Measurements from ENCODE around the gene DUSP19. TPM values are rescaled to one million over a fixed set of nuclear protein-coding genes. Genes with fewer than 3 reads are reported as not detected.

DUSP19 gene
- polyA plus RNA-seq, 1 donor (not counting 4 experiments of a cell fraction or from before 2014, with no cell fraction given), result 1.1 TPM

GRCh38 chr2:183063083-183063482, 15.5 kb upstream of the DUSP19 start:
- no peaks in the 10 kb centered on the region for H3K9me3 ChIP-seq (ENCODE audit: control insufficient read depth, low read depth, low read length)
- no peaks in the 10 kb centered on the region for H3K79me2 ChIP-seq (ENCODE audit: control insufficient read depth, insufficient read depth, low read length)
- no peaks in the 10 kb centered on the region for H3K9me1 ChIP-seq (ENCODE audit: control insufficient read depth, extremely low read depth, insufficient read depth, low read length)
- peaks cover 12% of the 10 kb centered on the region for H3K4me1 ChIP-seq (ENCODE audit: control insufficient read depth, extremely low read depth, insufficient read depth, low read length)
- TF ChIP-seq EZH2 (IDR thresholded peaks at IDR 0.05; ENCODE audit: low read length) (no peak), CTCF (optimal IDR thresholded peaks at IDR 0.05 in 1 of 3, IDR thresholded peaks at IDR 0.05 in 1 of 3, conservative IDR thresholded peaks at IDR 0.05 in 1 of 3; ENCODE audit: extremely low read depth in 1 of 3, insufficient read depth in 2 of 3, low read length in 3 of 3) (no peak)
- DNase-seq (ENCODE audit: low read depth, low spot score) (no peak), FAIRE-seq (no peak)
- H4K20me1 ChIP-seq (ENCODE audit: control insufficient read depth, extremely low read depth, insufficient read depth, low read length), result no peaks in the 10 kb centered on the region
- no peak overlapping the region for H3K4me3 ChIP-seq (ENCODE audit: control insufficient read depth in 2 of 3, extremely low read depth in 1 of 3, insufficient read depth in 2 of 3, low read depth in 1 of 3, low read length in 3 of 3)
- H3K27ac ChIP-seq (ENCODE audit: control insufficient read depth, insufficient read depth, low read length), result no peak overlapping the region
- no peak overlapping the region for H3K4me2 ChIP-seq (ENCODE audit: control insufficient read depth, extremely low read depth, insufficient read depth, low read depth, low read length)
- H3K27me3 ChIP-seq (ENCODE audit: control insufficient read depth, extremely low read depth, insufficient read depth, low read length), result no peaks in the 10 kb centered on the region
- dilution Hi-C loops (cut with MboI; ENCODE audit: extremely low pct_ligation_motif_present, low sequenced_read_pairs), result no loop called here
- no peak overlapping the region for H3K9ac ChIP-seq (ENCODE audit: control insufficient read depth, extremely low read depth, insufficient read depth, low read length)
- H3K36me3 ChIP-seq (ENCODE audit: control insufficient read depth in 2 of 2, extremely low read depth in 1 of 2, insufficient read depth in 2 of 2, low read length in 2 of 2), result no peaks in the 10 kb centered on the region
- no peak overlapping the region for H2AFZ ChIP-seq (ENCODE audit: control insufficient read depth, low read length)

GRCh38 chr2:183068561-183068960, 10.0 kb upstream of the DUSP19 start:
- Histone ChIP-seq H3K27ac (ENCODE audit: control insufficient read depth, insufficient read depth, low read length) (no peak overlapping the region), H3K9ac (ENCODE audit: control insufficient read depth, extremely low read depth, insufficient read depth, low read length) (no peak overlapping the region), H3K4me1 (ENCODE audit: control insufficient read depth, extremely low read depth, insufficient read depth, low read length) (no peaks in the 10 kb centered on the region), H3K79me2 (ENCODE audit: control insufficient read depth, insufficient read depth, low read length) (no peaks in the 10 kb centered on the region), H2AFZ (ENCODE audit: control insufficient read depth, low read length) (no peak overlapping the region), H3K4me3 (ENCODE audit: control insufficient read depth in 2 of 3, extremely low read depth in 1 of 3, insufficient read depth in 2 of 3, low read depth in 1 of 3, low read length in 3 of 3) (no peak overlapping the region), H4K20me1 (ENCODE audit: control insufficient read depth, extremely low read depth, insufficient read depth, low read length) (no peaks in the 10 kb centered on the region), H3K9me3 (ENCODE audit: control insufficient read depth, low read depth, low read length) (no peaks in the 10 kb centered on the region), H3K4me2 (ENCODE audit: control insufficient read depth, extremely low read depth, insufficient read depth, low read depth, low read length) (no peak overlapping the region), H3K27me3 (ENCODE audit: control insufficient read depth, extremely low read depth, insufficient read depth, low read length) (peaks cover 3% of the 10 kb centered on the region), H3K36me3 (ENCODE audit: control insufficient read depth in 2 of 2, extremely low read depth in 1 of 2, insufficient read depth in 2 of 2, low read length in 2 of 2) (no peaks in the 10 kb centered on the region), H3K9me1 (ENCODE audit: control insufficient read depth, extremely low read depth, insufficient read depth, low read length) (no peaks in the 10 kb centered on the region)
- no peak for TF ChIP-seq EZH2 (IDR thresholded peaks at IDR 0.05; ENCODE audit: low read length)
- no peak for TF ChIP-seq CTCF (optimal IDR thresholded peaks at IDR 0.05 in 1 of 3, IDR thresholded peaks at IDR 0.05 in 1 of 3, conservative IDR thresholded peaks at IDR 0.05 in 1 of 3; ENCODE audit: extremely low read depth in 1 of 3, insufficient read depth in 2 of 3, low read length in 3 of 3)
- no peak for FAIRE-seq
- dilution Hi-C loops (cut with MboI; ENCODE audit: extremely low pct_ligation_motif_present, low sequenced_read_pairs), result no loop called here
- no peak for DNase-seq (ENCODE audit: low read depth, low spot score)

Measured in keratinocyte (primary cell).